ENCODE measurements around the gene TMX2.

Gene TMX2

DNA sequence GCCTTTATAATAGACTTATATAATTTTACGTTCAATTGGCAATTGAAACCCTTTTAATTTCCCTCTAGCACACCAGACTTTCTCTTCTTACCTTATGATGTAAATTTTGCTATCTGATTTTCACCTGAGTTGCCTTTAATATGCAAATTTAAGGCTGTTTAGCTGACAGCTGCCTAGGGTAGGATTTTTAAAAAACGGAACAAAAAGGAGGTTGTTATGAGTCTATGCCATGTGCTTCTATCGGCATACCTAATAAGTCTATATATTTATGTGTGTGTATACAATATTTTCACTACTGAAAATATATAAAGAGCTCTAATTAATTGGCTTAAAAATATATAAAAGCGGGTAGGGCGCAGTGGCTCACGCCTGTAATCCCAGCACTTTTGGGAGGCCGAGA is 17.1 kb downstream of the TMX2 start:
- no peak overlapping the region for H3K27ac ChIP-seq
- no peaks in the 10 kb centered on the region for H3K36me3 ChIP-seq (replicated peaks)
- TF ChIP-seq, protein P1, sequence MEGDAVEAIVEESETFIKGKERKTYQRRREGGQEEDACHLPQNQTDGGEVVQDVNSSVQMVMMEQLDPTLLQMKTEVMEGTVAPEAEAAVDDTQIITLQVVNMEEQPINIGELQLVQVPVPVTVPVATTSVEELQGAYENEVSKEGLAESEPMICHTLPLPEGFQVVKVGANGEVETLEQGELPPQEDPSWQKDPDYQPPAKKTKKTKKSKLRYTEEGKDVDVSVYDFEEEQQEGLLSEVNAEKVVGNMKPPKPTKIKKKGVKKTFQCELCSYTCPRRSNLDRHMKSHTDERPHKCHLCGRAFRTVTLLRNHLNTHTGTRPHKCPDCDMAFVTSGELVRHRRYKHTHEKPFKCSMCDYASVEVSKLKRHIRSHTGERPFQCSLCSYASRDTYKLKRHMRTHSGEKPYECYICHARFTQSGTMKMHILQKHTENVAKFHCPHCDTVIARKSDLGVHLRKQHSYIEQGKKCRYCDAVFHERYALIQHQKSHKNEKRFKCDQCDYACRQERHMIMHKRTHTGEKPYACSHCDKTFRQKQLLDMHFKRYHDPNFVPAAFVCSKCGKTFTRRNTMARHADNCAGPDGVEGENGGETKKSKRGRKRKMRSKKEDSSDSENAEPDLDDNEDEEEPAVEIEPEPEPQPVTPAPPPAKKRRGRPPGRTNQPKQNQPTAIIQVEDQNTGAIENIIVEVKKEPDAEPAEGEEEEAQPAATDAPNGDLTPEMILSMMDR (IDR thresholded peaks at IDR 0.05; ENCODE audit: low read depth, low read length, missing control alignments), result no peak
- in situ Hi-C loops (cut with HindIII; ENCODE audit: low pct_ligation_motif_present, low sequenced_read_pairs), result no loop called here
- H3K27me3 ChIP-seq (replicated peaks), result no peaks in the 10 kb centered on the region
- no peak overlapping the region for H3K4me3 ChIP-seq (ENCODE audit: low read depth, low read length)
- no peak for DNase-seq

DNA sequence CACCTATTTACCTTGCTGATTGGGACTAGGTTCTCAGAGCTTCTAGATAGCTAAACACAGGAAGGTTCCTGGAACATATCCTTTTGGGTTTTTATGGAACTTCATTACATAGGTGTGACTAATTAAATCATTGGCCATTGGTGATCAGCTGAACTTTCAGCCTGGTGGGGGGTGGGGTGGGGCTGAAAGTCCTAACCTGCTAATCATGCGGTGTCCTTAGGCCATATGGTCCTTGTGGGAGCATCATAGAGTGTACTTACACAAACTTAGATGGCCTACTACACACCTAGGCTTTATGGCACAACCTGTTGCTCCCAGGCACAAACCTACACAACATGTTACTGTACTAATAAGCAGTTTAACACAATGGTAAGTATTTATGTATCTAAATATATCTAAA is 20.3 kb downstream of the TMX2 start:
- no peaks in the 10 kb centered on the region for H3K27me3 ChIP-seq (replicated peaks)
- no peak for DNase-seq
- H3K36me3 ChIP-seq (replicated peaks), result peaks cover 2% of the 10 kb centered on the region
- no peak overlapping the region for H3K4me3 ChIP-seq (ENCODE audit: low read depth, low read length)
- TF ChIP-seq, protein P1 (IDR thresholded peaks at IDR 0.05; ENCODE audit: low read depth, low read length, missing control alignments), result no peak
- H3K27ac ChIP-seq, result no peak overlapping the region
- in situ Hi-C loops (cut with HindIII; ENCODE audit: low pct_ligation_motif_present, low sequenced_read_pairs), result no loop called here

DNA sequence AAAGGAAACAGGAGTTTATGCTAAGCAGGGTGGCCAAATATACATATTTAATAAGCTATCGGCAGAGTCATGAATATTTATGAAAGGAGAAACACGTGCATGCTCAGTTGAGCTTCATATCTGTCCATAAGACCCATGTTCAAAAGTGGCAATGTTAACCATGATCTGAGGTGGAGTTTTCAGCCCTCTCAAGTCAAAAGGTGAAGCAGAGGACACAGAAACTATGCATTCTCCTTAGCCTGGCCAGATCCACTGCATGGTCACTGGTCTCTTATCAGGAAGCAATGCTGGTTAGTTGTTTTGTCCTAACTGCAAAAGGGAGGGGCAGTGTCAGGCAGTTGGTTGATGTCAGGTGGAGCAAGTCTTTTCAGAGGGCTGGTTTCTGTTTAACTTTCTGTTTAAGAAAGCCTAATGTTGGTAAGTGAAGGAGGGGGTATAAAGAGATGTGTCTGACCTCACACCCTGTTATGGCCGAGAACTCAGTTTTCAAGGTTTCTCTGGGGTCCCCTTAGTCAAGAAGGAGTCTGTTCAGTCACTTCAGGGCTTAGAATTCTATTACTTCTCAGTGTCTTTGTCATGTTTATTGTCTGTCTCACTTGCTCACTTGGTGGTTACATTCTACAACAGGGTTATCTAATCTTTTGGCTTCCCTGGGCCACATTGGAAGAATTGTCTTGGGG is 23.4 kb downstream of the TMX2 start:
- in situ Hi-C loops (cut with HindIII; ENCODE audit: low pct_ligation_motif_present, low sequenced_read_pairs), result no loop called here
- H3K36me3 ChIP-seq (replicated peaks), result peaks cover 13% of the 10 kb centered on the region
- TF ChIP-seq, protein P1 (IDR thresholded peaks at IDR 0.05; ENCODE audit: low read depth, low read length, missing control alignments), result no peak
- H3K27me3 ChIP-seq (replicated peaks), result no peaks in the 10 kb centered on the region
- no peak for DNase-seq
- no peak overlapping the region for H3K4me3 ChIP-seq (ENCODE audit: low read depth, low read length)
- H3K27ac ChIP-seq, result no peak overlapping the region

GRCh38 chr11:57741132-57742086 is 29.0 kb downstream of the TMX2 start, which contains the start of gene SELENOH:
Gene SELENOH (plus strand): TSS chr11:57741491. CDS start chr11:57741596, 105 bp downstream.
- peak; percentile 97 for DNase-seq
- Histone ChIP-seq H3K27me3 (replicated peaks) (no peaks in the 10 kb centered on the region), H3K27ac (peak within 1 kb of the TSS; percentile 74), H3K4me3 (ENCODE audit: low read depth, low read length) (peak within 1 kb of the TSS; percentile 92), H3K36me3 (replicated peaks) (peaks cover 37% of the 10 kb centered on the region)
- TF ChIP-seq, protein P1 (IDR thresholded peaks at IDR 0.05; ENCODE audit: low read depth, low read length, missing control alignments), result no peak
- in situ Hi-C loops (cut with HindIII; ENCODE audit: low pct_ligation_motif_present, low sequenced_read_pairs), result no loop called here

DNA sequence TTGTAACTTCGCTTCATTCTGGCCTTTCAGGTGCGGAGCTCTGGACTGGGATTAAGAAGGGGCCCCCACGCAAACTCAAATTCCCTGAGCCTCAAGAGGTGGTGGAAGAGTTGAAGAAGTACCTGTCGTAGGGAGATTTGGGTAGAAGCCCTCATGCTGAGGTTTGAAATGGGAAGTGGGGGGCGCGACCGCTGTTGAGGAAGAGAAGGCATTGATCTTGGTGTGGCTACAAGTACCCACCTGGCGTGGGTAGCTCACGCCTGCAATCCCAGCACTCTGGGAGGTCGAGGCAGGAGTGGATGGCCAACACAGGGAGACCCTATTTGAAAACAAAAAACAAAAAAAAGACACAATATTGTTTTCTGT is 29.7 kb downstream of the TMX2 start:
- Histone ChIP-seq H3K27ac (peak overlapping the region; percentile 74), H3K36me3 (replicated peaks) (peaks cover 37% of the 10 kb centered on the region), H3K4me3 (ENCODE audit: low read depth, low read length) (peak overlapping the region; percentile 92), H3K27me3 (replicated peaks) (no peaks in the 10 kb centered on the region)
- in situ Hi-C loops (cut with HindIII; ENCODE audit: low pct_ligation_motif_present, low sequenced_read_pairs), result no loop called here
- DNase-seq, result no peak
- TF ChIP-seq, protein P1 (IDR thresholded peaks at IDR 0.05; ENCODE audit: low read depth, low read length, missing control alignments), result no peak
